Prostate gland (tissue), 2 donors: ENCODE data around the gene LY86. TPM values are rescaled to one million over a fixed set of nuclear protein-coding genes. Genes with fewer than 3 reads are reported as not detected.

Source experiments
- DNase-seq: peaks from one replicate; pipeline ENCODE4 v3.0.0-alpha.2; 2019; ENCODE audit warnings: low spot score
- H3K27ac ChIP-seq, 2 donors: fragments of 200-600 bp; sonication (generic); 2 replicates each; pipeline ENCODE4 v1.5.1; 2017 to 2019
- H3K27me3 ChIP-seq: fragments of 200-600 bp; sonication (generic); replicated peaks from 2 replicates; pipeline ENCODE4 v1.5.1; 2019; ENCODE audit not compliant: insufficient read depth
- H3K36me3 ChIP-seq, 2 donors: fragments of 200-600 bp; sonication (generic); 1 replicate in 1 of 2; 2 replicates in 1 of 2; pipeline versions ENCODE4 v1.5.1 to v1.8.1; 2017 to 2019
- H3K4me1 ChIP-seq: fragments of 200-600 bp; sonication (generic); replicated peaks from 2 replicates; pipeline ENCODE4 v1.5.1; 2019
- H3K4me3 ChIP-seq, 2 donors: fragments of 200-600 bp; sonication (generic); 2 replicates each; pipeline ENCODE4 v1.5.1; 2017 to 2019
- H3K9me3 ChIP-seq: fragments of 200-600 bp; sonication (generic); 2 replicates; pipeline ENCODE4 v1.5.1; 2017
- POLR2A ChIP-seq: fragments of 450-650 bp; IDR thresholded peaks from one replicate; pipeline ENCODE4 v1.6.1; 2016; ENCODE audit warnings: antibody characterized with exemption, mild to moderate bottlenecking
- POLR2AphosphoS5 ChIP-seq: sonication (generic); formaldehyde crosslinking; IDR thresholded peaks from one replicate; pipeline ENCODE4 v1.6.1; 2017; ENCODE audit warnings: antibody characterized with exemption
- WGBS: methylation state at CpG from one replicate; pipeline ENCODE4 v1.1.5; 2018; 5-methylcytosine and 5-hydroxymethylcytosine counted together
- intact Hi-C: fragments of 100-400 bp; cut with DNase I; formaldehyde crosslinking; loops from one replicate; pipeline ENCODE4 v1.14.2; 2022
- total RNA-seq, 2 donors: library from RNA; depleted of rRNA; stranded (reverse); fragments of >200 nt; gene quantifications; one replicate each; pipeline ENCODE4 v1.1.0, GENCODE V29; 2016
- TF ChIP-seq, protein P1 (sequence below), 4 experiments: fragments of 200-600 bp in 2 of 4; fragments of 450-650 bp in 2 of 4; sonication (generic) in 2 of 4; IDR thresholded peaks; 1 replicate in 3 of 4; 2 replicates in 1 of 4; pipeline ENCODE4 v1.5.1; 2016 to 2019; ENCODE audit warnings: antibody characterized with exemption in 4 of 4, mild to moderate bottlenecking in 2 of 4, moderate library complexity in 2 of 4

The LY86 gene
- total RNA-seq, 2 donors from 2014 or later = 1.5 to 7.0 TPM

- intact Hi-C loops = no loop called here
- H3K4me1 ChIP-seq = no peaks in the 10 kb centered on the region
- WGBS = 83% methylated on average over 9 of the region's 9 CpGs
- H3K9me3 ChIP-seq = no peaks in the 10 kb centered on the region
- H3K36me3 ChIP-seq = no peaks in the 10 kb centered on the region
- no peak overlapping the region for H3K27ac ChIP-seq
- H3K27me3 ChIP-seq = no peaks in the 10 kb centered on the region
- TF ChIP-seq POLR2A = no peak
- TF ChIP-seq, protein P1, sequence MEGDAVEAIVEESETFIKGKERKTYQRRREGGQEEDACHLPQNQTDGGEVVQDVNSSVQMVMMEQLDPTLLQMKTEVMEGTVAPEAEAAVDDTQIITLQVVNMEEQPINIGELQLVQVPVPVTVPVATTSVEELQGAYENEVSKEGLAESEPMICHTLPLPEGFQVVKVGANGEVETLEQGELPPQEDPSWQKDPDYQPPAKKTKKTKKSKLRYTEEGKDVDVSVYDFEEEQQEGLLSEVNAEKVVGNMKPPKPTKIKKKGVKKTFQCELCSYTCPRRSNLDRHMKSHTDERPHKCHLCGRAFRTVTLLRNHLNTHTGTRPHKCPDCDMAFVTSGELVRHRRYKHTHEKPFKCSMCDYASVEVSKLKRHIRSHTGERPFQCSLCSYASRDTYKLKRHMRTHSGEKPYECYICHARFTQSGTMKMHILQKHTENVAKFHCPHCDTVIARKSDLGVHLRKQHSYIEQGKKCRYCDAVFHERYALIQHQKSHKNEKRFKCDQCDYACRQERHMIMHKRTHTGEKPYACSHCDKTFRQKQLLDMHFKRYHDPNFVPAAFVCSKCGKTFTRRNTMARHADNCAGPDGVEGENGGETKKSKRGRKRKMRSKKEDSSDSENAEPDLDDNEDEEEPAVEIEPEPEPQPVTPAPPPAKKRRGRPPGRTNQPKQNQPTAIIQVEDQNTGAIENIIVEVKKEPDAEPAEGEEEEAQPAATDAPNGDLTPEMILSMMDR (IDR thresholded peaks at IDR 0.05) = no peak
- TF ChIP-seq POLR2AphosphoS5 = no peak
- no peak for DNase-seq
- no peak overlapping the region for H3K4me3 ChIP-seq
Measured at GRCh38 chr6:6660339-6661045, 72.0 kb downstream of the LY86 start.

DNA sequence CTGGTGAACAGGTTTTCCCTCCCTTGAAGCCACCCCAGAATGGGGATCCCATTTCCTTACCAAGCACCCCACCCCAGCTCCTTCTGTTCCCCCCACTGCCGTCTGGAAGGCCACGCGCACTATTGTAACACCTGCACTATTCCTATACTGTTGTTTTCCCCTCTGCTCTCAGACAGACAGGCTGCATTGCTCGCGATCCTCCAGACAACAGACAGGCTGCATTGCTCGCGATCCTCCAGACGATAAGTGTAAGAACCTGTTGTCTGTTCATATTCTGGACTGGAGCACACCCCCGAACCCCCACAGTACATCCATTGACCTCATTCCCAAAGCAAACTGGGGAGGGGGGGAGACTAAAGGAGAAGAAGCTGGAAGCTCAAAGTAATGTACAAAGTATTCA is 72.7 kb downstream of the LY86 start:
- TF ChIP-seq POLR2AphosphoS5 (no peak), POLR2A (no peak)
- TF ChIP-seq, protein P1 (IDR thresholded peaks at IDR 0.05) = no peak
- Histone ChIP-seq H3K4me3 (no peak overlapping the region), H3K27ac (no peak overlapping the region), H3K9me3 (no peaks in the 10 kb centered on the region), H3K27me3 (no peaks in the 10 kb centered on the region), H3K36me3 (no peaks in the 10 kb centered on the region), H3K4me1 (no peaks in the 10 kb centered on the region)
- WGBS = 52% methylated on average over 9 of the region's 9 CpGs
- intact Hi-C loops = no loop called here
- DNase-seq = no peak

DNA sequence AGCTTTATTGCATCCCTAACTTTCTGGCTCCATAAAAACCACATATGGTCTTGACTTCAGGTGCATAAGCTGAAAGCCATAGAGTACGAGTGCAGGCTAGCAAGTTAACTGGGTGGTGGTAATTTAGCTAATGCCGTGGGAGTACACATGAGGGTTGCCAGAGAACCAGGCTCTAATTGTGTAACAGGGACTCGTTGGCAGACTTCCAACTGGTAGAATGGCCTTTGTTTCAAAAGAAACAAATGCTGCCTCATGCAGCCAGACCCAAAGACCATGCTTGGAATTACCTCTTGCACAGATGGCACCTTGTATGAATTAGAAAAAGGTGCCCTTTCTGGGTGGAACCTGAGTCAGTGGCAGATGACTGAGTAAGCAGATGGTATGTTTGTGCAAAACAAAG is 73.2 kb downstream of the LY86 start:
- no peaks in the 10 kb centered on the region for H3K27me3 ChIP-seq
- no peaks in the 10 kb centered on the region for H3K36me3 ChIP-seq
- intact Hi-C loops = no loop called here
- no peak overlapping the region for H3K27ac ChIP-seq
- H3K9me3 ChIP-seq = no peaks in the 10 kb centered on the region
- no peaks in the 10 kb centered on the region for H3K4me1 ChIP-seq
- TF ChIP-seq, protein P1 (IDR thresholded peaks at IDR 0.05) = no peak
- TF ChIP-seq POLR2A (no peak), POLR2AphosphoS5 (no peak)
- H3K4me3 ChIP-seq = no peak overlapping the region
- WGBS = 29% methylated on average over 3 of the region's 3 CpGs
- DNase-seq = no peak

DNA sequence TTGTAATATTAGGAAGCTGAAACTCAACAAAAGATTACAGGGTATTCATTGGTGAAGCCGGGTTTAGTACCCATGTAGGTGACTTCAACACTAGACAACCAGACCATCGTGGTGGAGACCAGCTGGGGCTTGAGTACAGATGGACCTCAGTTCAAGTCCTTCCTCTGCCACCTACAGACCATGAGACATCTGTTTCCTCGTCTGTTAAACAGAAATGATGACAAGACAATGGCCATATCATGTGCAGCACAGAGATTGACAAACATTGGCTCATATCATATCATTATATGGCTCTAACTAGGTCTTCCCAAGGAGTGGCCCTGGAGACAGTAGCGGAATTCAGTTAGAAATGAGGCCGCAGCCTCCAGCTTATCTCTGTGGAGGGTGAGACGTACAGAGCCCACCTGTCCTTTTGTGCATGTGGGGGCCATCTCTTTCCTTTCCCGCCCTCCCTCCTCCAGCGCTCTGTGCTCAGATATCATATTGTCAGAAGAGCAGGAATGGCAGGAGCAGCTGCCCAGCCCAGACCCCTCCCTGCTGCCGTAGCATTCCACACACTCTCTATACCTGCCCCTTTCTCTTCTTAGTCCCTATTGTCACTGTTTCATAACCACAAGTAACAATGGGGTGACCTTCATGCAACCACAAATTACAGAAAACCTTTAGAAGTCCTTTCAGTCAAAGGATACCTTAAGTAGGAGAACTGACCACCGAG is 75.1 kb downstream of the LY86 start:
- H3K4me1 ChIP-seq = no peaks in the 10 kb centered on the region
- TF ChIP-seq POLR2AphosphoS5 (no peak), POLR2A (no peak)
- TF ChIP-seq, protein P1 (IDR thresholded peaks at IDR 0.05) = no peak
- intact Hi-C loops = no loop called here
- no peaks in the 10 kb centered on the region for H3K9me3 ChIP-seq
- no peak overlapping the region for H3K4me3 ChIP-seq
- WGBS = 91% methylated on average over 10 of the region's 10 CpGs
- H3K27me3 ChIP-seq = no peaks in the 10 kb centered on the region
- no peak overlapping the region for H3K27ac ChIP-seq
- H3K36me3 ChIP-seq = no peaks in the 10 kb centered on the region
- DNase-seq = no peak
